ENCODE measurements around the gene ENDOV.
A peak's percentile ranks its signal among the peaks of the same experiment; 100 is the strongest.

Gene ENDOV

GRCh38 chr17:80443498-80443897, 28.5 kb downstream of the ENDOV start:
- H3K4me1 Mint-ChIP-seq, result peaks cover 5% of the 10 kb centered on the region
- no peak overlapping the region for H3K27ac Mint-ChIP-seq
- H3K9me3 Mint-ChIP-seq, result no peaks in the 10 kb centered on the region
- H3K36me3 Mint-ChIP-seq, result peaks cover 14% of the 10 kb centered on the region
- H3K27me3 Mint-ChIP-seq, result peaks cover 50% of the 10 kb centered on the region
- no peak overlapping the region for H3K4me3 Mint-ChIP-seq
- no peak for ATAC-seq

GRCh38 chr17:80443916-80444643, 29.1 kb downstream of the ENDOV start:
- H3K27ac Mint-ChIP-seq, result no peak overlapping the region
- H3K4me3 Mint-ChIP-seq, result no peak overlapping the region
- H3K4me1 Mint-ChIP-seq, result peaks cover 5% of the 10 kb centered on the region
- H3K27me3 Mint-ChIP-seq, result peaks cover 50% of the 10 kb centered on the region
- H3K9me3 Mint-ChIP-seq, result no peaks in the 10 kb centered on the region
- H3K36me3 Mint-ChIP-seq, result peaks cover 14% of the 10 kb centered on the region
- ATAC-seq, result no peak

GRCh38 chr17:80444644-80444979, 29.6 kb downstream of the ENDOV start:
- H3K36me3 Mint-ChIP-seq, result peaks cover 14% of the 10 kb centered on the region
- no peak overlapping the region for H3K4me3 Mint-ChIP-seq
- H3K27me3 Mint-ChIP-seq, result peaks cover 48% of the 10 kb centered on the region
- no peak overlapping the region for H3K27ac Mint-ChIP-seq
- no peak for ATAC-seq
- H3K4me1 Mint-ChIP-seq, result peaks cover 5% of the 10 kb centered on the region
- no peaks in the 10 kb centered on the region for H3K9me3 Mint-ChIP-seq

- H3K4me3 Mint-ChIP-seq, result no peak overlapping the region
- H3K27me3 Mint-ChIP-seq, result peaks cover 44% of the 10 kb centered on the region
- no peaks in the 10 kb centered on the region for H3K9me3 Mint-ChIP-seq
- H3K36me3 Mint-ChIP-seq, result peaks cover 14% of the 10 kb centered on the region
- no peak overlapping the region for H3K27ac Mint-ChIP-seq
- peaks cover 5% of the 10 kb centered on the region for H3K4me1 Mint-ChIP-seq
- no peak for ATAC-seq
Measured at GRCh38 chr17:80445007-80445725, 30.2 kb downstream of the ENDOV start.

GRCh38 chr17:80445726-80446110, 30.8 kb downstream of the ENDOV start:
- H3K4me1 Mint-ChIP-seq, result peaks cover 5% of the 10 kb centered on the region
- peaks cover 14% of the 10 kb centered on the region for H3K36me3 Mint-ChIP-seq
- peaks cover 44% of the 10 kb centered on the region for H3K27me3 Mint-ChIP-seq
- no peak overlapping the region for H3K4me3 Mint-ChIP-seq
- no peak overlapping the region for H3K27ac Mint-ChIP-seq
- H3K9me3 Mint-ChIP-seq, result no peaks in the 10 kb centered on the region
- no peak for ATAC-seq

- H3K36me3 Mint-ChIP-seq, result peaks cover 7% of the 10 kb centered on the region
Measured at GRCh38 chr17:80446645-80447405, 31.9 kb downstream of the ENDOV start.

GRCh38 chr17:80447790-80448189, 32.8 kb downstream of the ENDOV start:
- Mint-ChIP-seq H3K36me3 (peaks cover under 1% of the 10 kb centered on the region), H3K27me3 (peaks cover 26% of the 10 kb centered on the region), H3K4me1 (no peaks in the 10 kb centered on the region), H3K4me3 (no peak overlapping the region), H3K9me3 (no peaks in the 10 kb centered on the region), H3K27ac (no peak overlapping the region)
- ATAC-seq, result no peak

More at GRCh38 chr17:80446645-80447405, 31.9 kb downstream of the ENDOV start:
- H3K9me3 Mint-ChIP-seq, result no peaks in the 10 kb centered on the region
- no peak overlapping the region for H3K27ac Mint-ChIP-seq
- no peaks in the 10 kb centered on the region for H3K4me1 Mint-ChIP-seq
- ATAC-seq, result no peak
- H3K4me3 Mint-ChIP-seq, result no peak overlapping the region
- peaks cover 36% of the 10 kb centered on the region for H3K27me3 Mint-ChIP-seq

- Mint-ChIP-seq H3K36me3 (no peaks in the 10 kb centered on the region), H3K4me3 (no peak overlapping the region), H3K27me3 (peaks cover 11% of the 10 kb centered on the region), H3K9me3 (no peaks in the 10 kb centered on the region), H3K4me1 (peaks cover 9% of the 10 kb centered on the region), H3K27ac (no peak overlapping the region)
- no peak for ATAC-seq
Measured at GRCh38 chr17:80449194-80449929, 34.4 kb downstream of the ENDOV start.

- H3K27me3 Mint-ChIP-seq, result peaks cover 10% of the 10 kb centered on the region
Measured at GRCh38 chr17:80449930-80450576, 35.1 kb downstream of the ENDOV start.

GRCh38 chr17:80451104-80451775, 36.3 kb downstream of the ENDOV start:
- no peak for ATAC-seq
- H3K4me3 Mint-ChIP-seq, result no peak overlapping the region

More at GRCh38 chr17:80449930-80450576, 35.1 kb downstream of the ENDOV start:
- ATAC-seq, result no peak
- H3K4me3 Mint-ChIP-seq, result no peak overlapping the region
- H3K9me3 Mint-ChIP-seq, result no peaks in the 10 kb centered on the region
- H3K36me3 Mint-ChIP-seq, result no peaks in the 10 kb centered on the region
- no peak overlapping the region for H3K27ac Mint-ChIP-seq
- peaks cover 10% of the 10 kb centered on the region for H3K4me1 Mint-ChIP-seq

GRCh38 chr17:80452173-80452915, 37.4 kb downstream of the ENDOV start:
- H3K9me3 Mint-ChIP-seq, result no peaks in the 10 kb centered on the region
- no peaks in the 10 kb centered on the region for H3K36me3 Mint-ChIP-seq
- peaks cover 23% of the 10 kb centered on the region for H3K4me1 Mint-ChIP-seq
- H3K27me3 Mint-ChIP-seq, result peaks cover 21% of the 10 kb centered on the region
- H3K27ac Mint-ChIP-seq, result no peak overlapping the region
- ATAC-seq, result no peak
- no peak overlapping the region for H3K4me3 Mint-ChIP-seq

More at GRCh38 chr17:80451104-80451775, 36.3 kb downstream of the ENDOV start:
- Mint-ChIP-seq H3K9me3 (no peaks in the 10 kb centered on the region), H3K4me1 (peaks cover 15% of the 10 kb centered on the region), H3K36me3 (no peaks in the 10 kb centered on the region), H3K27me3 (peaks cover 10% of the 10 kb centered on the region), H3K27ac (no peak overlapping the region)

- Mint-ChIP-seq H3K36me3 (no peaks in the 10 kb centered on the region), H3K4me3 (peak overlapping the region; percentile 92), H3K27me3 (peaks cover 31% of the 10 kb centered on the region), H3K27ac (peak overlapping the region; percentile 97), H3K4me1 (peaks cover 30% of the 10 kb centered on the region), H3K9me3 (no peaks in the 10 kb centered on the region)
- no peak for ATAC-seq
Measured at GRCh38 chr17:80453126-80453997, 38.4 kb downstream of the ENDOV start.
